ENCODE results near the gene RIC3.

- no peak for TF ChIP-seq CTCF (IDR thresholded peaks at IDR 0.05; ENCODE audit: low read length)
- no peak for TF ChIP-seq EZH2phosphoT487 (IDR thresholded peaks at IDR 0.05; ENCODE audit: low read length)
- no peak for TF ChIP-seq EZH2 (optimal IDR thresholded peaks at IDR 0.05; ENCODE audit: low read depth, low read length)
Measured at GRCh38 chr11:8105133-8105532, 63.7 kb downstream of the RIC3 start.

Data from MM.1S (cell line).